ENCODE data around the gene UGT1A8. TPM values are rescaled to one million over a fixed set of nuclear protein-coding genes. Genes with fewer than 3 reads are reported as not detected.

UGT1A8 gene
- total and polyA plus RNA-seq, 2 of the 4 experiments (the other 2 are of a cell fraction) = not detected

- WGBS, 2 experiments (ENCODE audit: extremely low coverage in 2 of 2, insufficient read length in 1 of 2) = no CpG with 5 or more reads among the region's 4 CpGs
- no peak for ATAC-seq (ENCODE audit: low read depth)
- Histone ChIP-seq H3K79me1 (ENCODE audit: low read depth in 1 of 2, low read length in 2 of 2) (no peaks in the 10 kb centered on the region), H3K4me3 (ENCODE audit: insufficient read depth, low read depth, low read length) (no peak overlapping the region), H2AK9ac (replicated peaks; ENCODE audit: low read depth, low read length, poor library complexity) (no peak overlapping the region), H3K23ac (ENCODE audit: low read depth, low read length) (no peak overlapping the region), H3K9ac (ENCODE audit: low read depth, low read length) (no peak overlapping the region), H4K91ac (ENCODE audit: insufficient read depth, low read depth, low read length) (no peak overlapping the region), H2AFZ (replicated peaks; ENCODE audit: low read length, poor library complexity) (no peak overlapping the region), H3K14ac (replicated peaks; ENCODE audit: low read depth, low read length) (no peak overlapping the region), H2AK5ac (ENCODE audit: low read depth, low read length) (no peak overlapping the region), H2BK15ac (ENCODE audit: low read depth, low read length) (no peak overlapping the region), H3K4ac (ENCODE audit: low read depth, low read length) (no peak overlapping the region), H3K27ac (ENCODE audit: insufficient read depth, low read length) (no peak overlapping the region), H2BK120ac (ENCODE audit: low read depth, low read length) (no peak overlapping the region), H2BK20ac (ENCODE audit: low read depth, low read length) (no peak overlapping the region), H3K18ac (ENCODE audit: low read depth, low read length) (no peak overlapping the region), H3K9me1 (ENCODE audit: insufficient read depth, low read length) (no peaks in the 10 kb centered on the region), H4K5ac (ENCODE audit: low read depth, low read length) (no peak overlapping the region), H3K27me3 (ENCODE audit: control insufficient read depth, insufficient read depth, low read length) (no peaks in the 10 kb centered on the region), H4K20me1 (ENCODE audit: insufficient read depth, low read length) (no peaks in the 10 kb centered on the region), H3K56ac (ENCODE audit: extremely low read depth, insufficient read depth, low read length) (no peak overlapping the region), H2BK5ac (ENCODE audit: low read depth, low read length, poor library complexity, severe bottlenecking) (no peak overlapping the region), H3K36me3 (ENCODE audit: control insufficient read depth, insufficient read depth, low read length) (no peaks in the 10 kb centered on the region), H3K9me3 (ENCODE audit: control insufficient read depth, insufficient read depth, low read length) (no peaks in the 10 kb centered on the region), H3K4me1 (ENCODE audit: control insufficient read depth, insufficient read depth, low read length) (no peaks in the 10 kb centered on the region), H3K4me2 (ENCODE audit: low read depth, low read length) (no peak overlapping the region), H4K8ac (ENCODE audit: low read depth in 2 of 2, low read length in 2 of 2) (no peak overlapping the region)
- dilution Hi-C loops (cut with HindIII; ENCODE audit: low sequenced_read_pairs, unreplicated experiment) (no loop called here), intact Hi-C loops (cut with micrococcal nuclease) (no loop called here), in situ Hi-C loops (cut with MboI; ENCODE audit: low sequenced_read_pairs) (no loop called here)
- TF ChIP-seq SMC3 (IDR thresholded peaks at IDR 0.05; ENCODE audit: low read depth, low read length) (no peak), MAFK (IDR thresholded peaks at IDR 0.05; ENCODE audit: low read depth, low read length) (no peak)
- ChIA-PET CTCF (no interaction called here), POLR2A (ENCODE audit: unreplicated experiment) (no interaction called here)
- no peak for DNase-seq
- no TSS peak for BruUV-seq (replicated peaks)
Measured at GRCh38 chr2:233611284-233611683, 6.1 kb upstream of the UGT1A8 start.

Measured in IMR-90 (cell line).